Right lung (tissue), 5 donors: ENCODE measurements around the gene RTL1. TPM values are rescaled to one million over a fixed set of nuclear protein-coding genes. Genes with fewer than 3 reads are reported as not detected.

Source experiments
- DNase-seq, 2 donors: peaks; one replicate each; pipeline ENCODE4 v3.0.0-alpha.2; 2013
- polyA plus RNA-seq, 5 donors: library from polyadenylated mRNA; unstranded; fragments of 120-200 nt; gene quantifications; one replicate each; pipeline versions ENCODE4 v1.2.1 to v1.2.3, GENCODE V29; 2013; ENCODE audit warnings: inconsistent platforms in 1 of 5, low replicate concordance in 1 of 5; ENCODE audit not compliant: insufficient read length in 5 of 5, insufficient read depth in 1 of 5

RTL1 gene
- polyA plus RNA-seq, 5 donors = 0.07 to 2.4 (median 0.11) TPM

DNA sequence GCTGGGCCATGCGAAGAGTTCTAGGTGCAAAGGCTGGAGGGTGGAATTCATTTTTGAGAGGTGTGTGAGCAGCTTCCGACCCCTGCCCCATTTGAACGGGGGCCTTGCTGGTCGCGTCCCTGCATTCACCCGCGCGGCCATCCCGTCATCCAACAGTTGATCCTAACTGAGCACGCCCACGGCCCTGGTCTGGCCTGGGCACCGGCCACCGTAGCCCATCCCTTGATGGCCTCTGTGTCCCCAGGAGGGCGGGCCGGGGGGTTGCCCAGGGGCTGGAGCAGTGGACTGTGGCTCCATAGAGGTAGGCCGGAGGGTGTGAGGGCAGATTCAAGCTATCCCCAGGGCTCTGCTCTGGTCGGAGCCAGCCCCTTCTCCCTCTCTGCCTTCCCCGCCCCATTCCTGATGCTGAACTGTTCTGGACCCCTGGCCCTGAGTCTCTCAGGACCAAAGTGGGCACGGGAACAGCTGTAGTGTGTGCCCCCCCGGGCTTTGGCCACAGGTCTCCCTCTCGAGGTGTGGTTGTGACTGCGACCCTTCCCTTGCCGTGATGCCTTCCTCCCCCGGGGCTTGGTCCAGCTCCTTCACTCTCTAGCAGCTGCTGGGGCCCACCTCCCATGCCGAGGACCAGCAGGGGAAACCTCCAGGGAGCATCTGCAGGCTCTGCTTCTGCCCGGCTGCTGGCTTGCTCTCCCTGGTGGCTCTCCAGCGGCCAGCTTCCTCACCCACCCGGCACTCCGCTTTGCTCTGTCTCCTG lies 68.6 kb downstream of the RTL1 start:
- DNase-seq = no peak

DNA sequence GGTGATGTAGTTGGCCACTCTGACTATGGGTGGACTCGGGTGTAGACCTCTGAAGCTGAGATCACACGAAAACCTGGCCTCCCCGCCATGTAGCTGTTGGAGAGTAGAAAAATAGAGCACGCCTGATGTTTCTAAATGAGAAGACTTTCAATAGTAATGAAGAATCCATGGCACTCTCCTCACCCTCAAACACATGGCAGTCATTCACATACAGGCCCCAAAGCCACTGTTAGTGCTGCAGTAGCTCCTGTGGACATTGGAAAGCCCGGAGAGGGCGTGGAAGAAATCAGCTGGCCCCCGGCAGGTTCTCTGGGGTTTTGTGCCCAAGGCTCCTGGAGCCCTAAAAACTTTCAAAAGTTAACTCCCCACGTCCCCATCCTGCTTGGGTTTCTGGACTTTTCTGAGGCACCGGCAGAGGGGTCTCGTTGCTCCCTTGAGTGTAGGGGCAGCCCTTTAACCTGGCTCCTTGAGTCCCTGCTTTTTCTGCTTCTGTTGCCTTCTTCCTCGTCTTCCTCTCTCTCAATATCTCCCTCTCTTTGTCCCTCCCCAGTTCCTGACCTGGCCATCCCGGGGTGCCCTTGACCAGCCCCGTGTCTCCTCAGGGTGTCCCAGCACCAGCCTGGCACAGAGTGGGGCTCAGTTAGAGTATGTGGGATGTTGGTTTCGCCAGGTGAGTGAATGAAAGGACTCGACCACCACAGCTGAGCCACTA lies 69.3 kb downstream of the RTL1 start:
- no peak for DNase-seq

DNA sequence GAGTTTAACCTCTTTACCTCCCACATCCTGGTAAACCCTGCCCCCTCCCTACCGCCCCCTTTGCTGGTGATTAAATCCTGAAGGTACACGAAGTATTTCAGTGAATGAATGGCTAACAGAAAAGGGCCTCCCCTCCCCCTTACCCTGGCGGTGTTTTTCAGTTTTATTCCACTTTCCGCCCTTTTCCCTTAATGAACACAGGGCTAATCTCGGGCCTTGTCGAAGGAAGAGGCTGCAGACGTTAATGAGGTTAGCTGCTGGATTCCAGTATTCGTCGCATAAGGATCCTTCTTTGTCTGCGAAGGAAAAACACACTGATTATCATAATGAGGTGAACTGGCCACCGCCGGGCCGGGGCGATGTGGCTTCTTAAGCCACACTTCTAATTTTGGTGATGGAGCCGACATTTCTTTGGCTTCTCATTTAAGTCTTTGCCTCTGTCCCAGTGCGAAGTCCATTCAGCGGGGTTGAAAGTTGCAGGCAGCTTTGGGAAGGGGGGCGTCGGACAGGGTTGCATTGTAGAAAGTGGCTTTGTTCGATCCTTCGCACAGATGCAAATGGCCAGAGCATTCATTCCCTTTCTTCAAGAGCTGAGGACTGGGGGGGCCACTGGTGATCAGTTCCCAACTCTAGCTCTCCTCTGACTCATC lies 71.1 kb downstream of the RTL1 start:
- no peak for DNase-seq

DNA sequence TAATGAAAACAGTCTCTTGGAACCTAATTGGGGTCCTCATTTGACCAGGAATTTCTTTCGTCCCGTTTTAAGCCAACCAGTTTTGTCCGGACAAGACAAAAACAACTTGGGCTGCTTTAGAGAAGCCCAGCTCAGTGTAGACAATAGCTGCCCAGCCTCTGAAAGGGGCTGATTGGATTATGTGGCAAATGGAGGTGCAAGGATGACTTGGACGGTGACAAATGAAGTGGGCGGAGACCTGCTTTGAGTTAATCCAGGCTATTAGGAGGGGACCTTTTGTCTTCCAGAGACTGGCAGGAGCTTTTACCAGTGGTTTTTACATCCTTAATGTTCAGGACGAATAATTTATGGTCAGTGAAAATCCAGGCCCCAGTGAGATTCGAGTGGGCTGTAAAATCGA lies 72.8 kb downstream of the RTL1 start:
- DNase-seq = no peak

Other genes starting within 250 kb of the RTL1 start
- 100 to 1,000 TPM in 1 of 5 donors, 1 to 10 TPM in 3, under 1 TPM in 1; 0.41 to 117 (median 2.8) TPM for gene DLK1, start 176.8 kb downstream of the RTL1 start, polyA plus RNA-seq
- 100 to 1,000 TPM; 278 to 559 (median 387) TPM for gene MEG3, start 77.6 kb downstream of the RTL1 start, polyA plus RNA-seq